Measurements from ENCODE around the gene GMEB2. TPM values are rescaled to one million over a fixed set of nuclear protein-coding genes. Genes with fewer than 3 reads are reported as not detected.

Gene GMEB2
- total RNA-seq, 1 experiment from 2014 or later: 14.3 TPM

- Histone ChIP-seq H3K9ac (ENCODE audit: extremely low read depth, insufficient read length, low read length) (no peak overlapping the region), H3K23ac (ENCODE audit: insufficient read length, low read depth, low read length) (no peak overlapping the region), H3K4me1 (ENCODE audit: insufficient read depth, low read length) (no peaks in the 10 kb centered on the region; the same call in 1 of the 2 replicates), H3K79me2 (ENCODE audit: insufficient read depth, low read length) (no peaks in the 10 kb centered on the region; the same call in 1 of the 2 replicates), H2BK12ac (ENCODE audit: insufficient read length, low read depth, low read length) (no peak overlapping the region), H2BK120ac (ENCODE audit: low read depth, low read length, poor library complexity, severe bottlenecking) (no peak overlapping the region), H3K18ac (ENCODE audit: insufficient read length, low read depth, low read length) (no peak overlapping the region), H2BK20ac (ENCODE audit: low read depth, low read length, poor library complexity, severe bottlenecking) (no peak overlapping the region), H3K23me2 (ENCODE audit: insufficient read length, low read depth, low read length, poor library complexity, severe bottlenecking) (peaks cover 10% of the 10 kb centered on the region), H3K27ac (ENCODE audit: insufficient read length, low read depth, low read length) (no peak overlapping the region), H3K9me3 (ENCODE audit: control insufficient read depth, low read depth, low read length) (no peaks in the 10 kb centered on the region), H3K14ac (ENCODE audit: insufficient read depth, low read length) (no peak overlapping the region), H3K79me1 (ENCODE audit: insufficient read depth, low read depth, low read length, poor library complexity, severe bottlenecking) (no peaks in the 10 kb centered on the region), H3T11ph (ENCODE audit: low read length) (no peak overlapping the region), H2AK5ac (ENCODE audit: insufficient read length, low read length) (no peak overlapping the region), H2BK5ac (ENCODE audit: insufficient read length, low read length) (no peak overlapping the region), H3K27me3 (ENCODE audit: insufficient read depth, low read length) (no peaks in the 10 kb centered on the region), H2AFZ (ENCODE audit: low read length) (no peak overlapping the region), H3K56ac (ENCODE audit: insufficient read length, low read depth, low read length) (no peak overlapping the region), H3K4ac (ENCODE audit: low read depth, low read length) (no peak overlapping the region), H4K91ac (ENCODE audit: insufficient read length, low read depth, low read length) (no peak overlapping the region), H4K8ac (replicated peaks; ENCODE audit: insufficient read length, low read depth, low read length) (no peak overlapping the region), H4K5ac (ENCODE audit: insufficient read length, low read depth, low read length) (no peak overlapping the region), H3K4me2 (ENCODE audit: insufficient read depth, insufficient read length, low read length) (peak overlapping the region; percentile 95), H4K20me1 (ENCODE audit: control insufficient read depth, insufficient read depth, insufficient read length) (no peaks in the 10 kb centered on the region), H2BK15ac (ENCODE audit: low read depth, low read length) (no peak overlapping the region)
- Mint-ChIP-seq H3K4me1 (peaks cover 11 to 15% of the 10 kb centered on the region in 2 experiments), H3K36me3 (ENCODE audit: insufficient read depth in 1 of 3, low read depth in 3 of 3) (no peaks in the 10 kb centered on the region; a peak in 3 of 7 replicates), H3K27ac (peak overlapping the region in 1 of 3 experiments; percentile 72; a peak in 1 of 7 replicates), H3K9me3 (no peaks in the 10 kb centered on the region), H3K4me3 (peak overlapping the region; percentile 67 to 81), H3K27me3 (ENCODE audit: low read depth) (peaks cover 3% of the 10 kb centered on the region)
- WGBS (ENCODE audit: extremely low coverage, insufficient read length, low lambda C conversion rate): no CpG with 5 or more reads among the region's 22 CpGs
- TF ChIP-seq CTCF (conservative IDR thresholded peaks at IDR 0.05): no peak
- DNase-seq: no peak
These were observed 1.5 kb upstream of the GMEB2 start for GRCh38 chr20:63628246-63628975.
